Measurements from ENCODE around the gene CNTNAP5.
A peak's percentile ranks its signal among the peaks of the same experiment; 100 is the strongest.

Gene CNTNAP5

GRCh38 chr2:124308319-124309062 lies 283.4 kb downstream of the CNTNAP5 start:
- DNase-seq: no peak
- in situ Hi-C loops (cut with HindIII; ENCODE audit: low pct_ligation_motif_present, low pct_unique_long_range_greater_than_20kb, low sequenced_read_pairs): no loop called here

- in situ Hi-C loops (cut with HindIII; ENCODE audit: low pct_ligation_motif_present, low pct_unique_long_range_greater_than_20kb, low sequenced_read_pairs): no loop called here
- DNase-seq: no peak
These were observed 284.6 kb downstream of the CNTNAP5 start for GRCh38 chr2:124309563-124310138.

DNA sequence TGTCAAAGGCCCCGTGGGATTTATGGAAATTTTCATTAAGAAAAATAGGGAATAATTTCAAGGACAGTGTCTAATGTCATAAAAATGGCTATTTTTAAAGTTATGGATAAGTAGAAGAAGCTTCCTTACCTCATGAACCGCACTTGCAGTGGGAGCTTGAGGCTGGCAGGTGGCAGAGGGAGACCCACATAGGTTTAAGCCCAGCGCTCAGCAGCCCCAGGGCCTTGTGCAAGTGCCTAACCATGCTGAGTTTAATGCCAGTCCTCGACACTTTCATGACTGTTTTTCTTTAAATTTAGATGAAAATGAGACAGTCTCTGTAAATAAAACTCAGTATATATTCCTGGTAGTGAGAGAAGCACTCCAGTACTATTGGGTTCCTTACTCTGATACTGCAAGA lies 285.6 kb downstream of the CNTNAP5 start:
- in situ Hi-C loops (cut with HindIII; ENCODE audit: low pct_ligation_motif_present, low pct_unique_long_range_greater_than_20kb, low sequenced_read_pairs): no loop called here
- DNase-seq: no peak

GRCh38 chr2:124314084-124314483 lies 289.0 kb downstream of the CNTNAP5 start:
- DNase-seq: no peak
- in situ Hi-C loops (cut with HindIII; ENCODE audit: low pct_ligation_motif_present, low pct_unique_long_range_greater_than_20kb, low sequenced_read_pairs): no loop called here

DNA sequence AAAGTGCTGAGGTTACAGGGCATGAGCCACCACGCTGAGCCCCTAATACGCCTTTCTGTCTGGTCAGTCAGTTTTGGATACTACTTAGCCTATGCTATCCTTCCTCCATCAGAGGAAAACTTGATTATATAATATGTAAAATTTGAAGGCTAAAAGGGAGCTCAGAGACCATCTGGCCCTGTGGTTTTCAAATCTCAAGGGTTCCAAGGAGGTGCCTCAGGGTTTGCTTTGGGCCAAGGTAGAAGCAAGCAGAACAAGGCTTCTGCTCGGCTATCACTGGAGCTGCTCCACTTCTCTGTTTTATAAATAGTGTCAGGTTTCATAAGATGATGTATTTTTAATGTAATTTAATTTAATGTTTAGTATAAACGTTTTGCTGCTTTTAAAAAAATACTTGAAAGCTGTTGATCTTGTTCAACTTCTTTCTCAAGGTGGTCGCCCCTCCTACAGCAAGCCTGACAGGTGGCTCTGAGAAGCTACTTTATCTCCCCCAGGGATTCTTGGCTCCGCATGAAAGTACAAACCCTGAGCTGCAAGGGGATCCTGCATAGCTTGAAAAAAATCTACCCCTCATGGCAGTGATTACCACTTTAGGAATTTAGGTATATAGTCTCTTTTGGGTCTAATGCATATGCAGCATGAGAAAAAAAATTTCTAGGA lies 290.3 kb downstream of the CNTNAP5 start:
- in situ Hi-C loops (cut with HindIII; ENCODE audit: low pct_ligation_motif_present, low pct_unique_long_range_greater_than_20kb, low sequenced_read_pairs): no loop called here
- no peak for DNase-seq

DNA sequence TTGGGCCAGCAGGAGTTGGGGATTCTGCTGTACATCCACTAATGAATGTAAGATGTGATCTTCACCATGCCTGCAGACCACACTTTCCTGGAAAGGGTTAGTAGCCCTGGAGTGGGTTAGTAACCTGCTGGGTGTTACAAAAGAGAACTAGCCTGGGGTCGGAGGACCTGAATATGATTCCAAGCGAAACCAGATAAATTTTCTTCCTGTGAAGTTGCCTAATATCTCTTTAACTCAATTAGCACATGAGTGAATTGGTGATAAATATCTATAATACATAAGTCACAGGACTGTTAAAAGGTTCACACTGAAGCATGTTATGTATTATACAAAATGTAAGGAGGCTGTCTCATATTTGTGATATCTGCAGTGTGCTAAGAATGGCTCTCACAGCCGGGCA lies 291.0 kb downstream of the CNTNAP5 start:
- DNase-seq: no peak
- in situ Hi-C loops (cut with HindIII; ENCODE audit: low pct_ligation_motif_present, low pct_unique_long_range_greater_than_20kb, low sequenced_read_pairs): no loop called here

DNA sequence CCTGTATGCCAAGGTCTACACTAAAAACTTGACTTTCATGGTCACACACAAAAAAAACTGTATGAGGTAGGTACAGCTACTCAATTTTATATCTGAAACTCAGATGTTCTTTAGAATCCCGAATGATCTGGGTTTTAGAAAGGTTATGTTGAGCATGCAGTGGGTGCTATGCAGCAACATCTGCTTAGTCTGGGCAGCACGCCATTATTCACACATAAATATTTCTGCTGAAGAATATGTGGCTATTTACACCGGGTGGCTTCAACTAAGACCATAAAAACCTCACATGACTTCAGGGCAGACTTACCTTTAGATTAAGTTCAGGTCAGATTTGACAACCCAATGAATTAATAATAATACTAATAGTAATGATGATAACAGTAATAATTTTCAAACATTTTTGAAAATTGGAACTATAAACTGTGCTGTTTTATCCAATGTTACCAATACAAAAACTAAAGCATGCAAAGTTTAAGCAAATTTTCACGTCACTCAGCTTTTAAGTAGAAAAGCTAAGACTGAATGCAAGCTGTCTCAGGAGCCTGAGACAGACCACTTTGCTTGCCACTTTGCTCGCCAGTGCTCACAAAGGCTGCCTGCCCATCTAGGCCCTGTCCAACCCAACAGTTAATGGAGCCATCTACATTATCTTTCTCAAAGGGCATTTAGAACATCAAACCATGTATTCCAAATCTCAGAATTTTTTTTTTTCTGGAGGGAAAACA lies 292.0 kb downstream of the CNTNAP5 start:
- no peak for DNase-seq
- in situ Hi-C loops (cut with HindIII; ENCODE audit: low pct_ligation_motif_present, low pct_unique_long_range_greater_than_20kb, low sequenced_read_pairs): no loop called here

- DNase-seq: no peak
These were observed 292.5 kb downstream of the CNTNAP5 start for GRCh38 chr2:124317628-124318027.

GRCh38 chr2:124318913-124319312 lies 293.8 kb downstream of the CNTNAP5 start:
- no peak for DNase-seq
- in situ Hi-C loops (cut with HindIII; ENCODE audit: low pct_ligation_motif_present, low pct_unique_long_range_greater_than_20kb, low sequenced_read_pairs): no loop called here

More at GRCh38 chr2:124317628-124318027, 292.5 kb downstream of the CNTNAP5 start:
- in situ Hi-C loops (cut with HindIII; ENCODE audit: low pct_ligation_motif_present, low pct_unique_long_range_greater_than_20kb, low sequenced_read_pairs): no loop called here

DNA sequence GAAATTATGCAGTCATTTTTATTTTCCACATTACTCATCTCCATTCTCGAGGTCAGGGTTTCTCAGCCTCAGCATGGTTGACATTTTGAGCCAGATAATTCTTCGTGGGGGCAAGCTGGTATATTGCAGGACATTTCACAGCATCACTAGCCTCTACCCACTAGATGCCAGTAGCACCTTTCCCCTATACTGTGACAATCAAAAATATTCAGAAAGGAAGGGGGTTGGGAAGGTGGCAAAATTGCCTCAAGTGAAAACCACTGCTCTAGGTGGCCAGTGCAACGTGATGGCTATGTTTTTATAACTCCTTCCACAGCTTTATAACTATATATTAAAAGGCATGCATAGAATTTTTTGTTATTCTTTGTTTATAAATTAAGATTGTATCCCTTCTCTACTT lies 294.5 kb downstream of the CNTNAP5 start:
- in situ Hi-C loops (cut with HindIII; ENCODE audit: low pct_ligation_motif_present, low pct_unique_long_range_greater_than_20kb, low sequenced_read_pairs): no loop called here
- no peak for DNase-seq

GRCh38 chr2:124320051-124320688 lies 295.1 kb downstream of the CNTNAP5 start:
- DNase-seq: no peak
- in situ Hi-C loops (cut with HindIII; ENCODE audit: low pct_ligation_motif_present, low pct_unique_long_range_greater_than_20kb, low sequenced_read_pairs): no loop called here

- in situ Hi-C loops (cut with HindIII; ENCODE audit: low pct_ligation_motif_present, low pct_unique_long_range_greater_than_20kb, low sequenced_read_pairs): no loop called here
- DNase-seq: no peak
These were observed 298.2 kb downstream of the CNTNAP5 start for GRCh38 chr2:124323321-124323720.

GRCh38 chr2:124325667-124326440 lies 300.8 kb downstream of the CNTNAP5 start:
- in situ Hi-C loops (cut with HindIII; ENCODE audit: low pct_ligation_motif_present, low pct_unique_long_range_greater_than_20kb, low sequenced_read_pairs): no loop called here
- peak; percentile 28 for DNase-seq

- no peak for DNase-seq
These were observed 302.2 kb downstream of the CNTNAP5 start for GRCh38 chr2:124327303-124327702.

DNA sequence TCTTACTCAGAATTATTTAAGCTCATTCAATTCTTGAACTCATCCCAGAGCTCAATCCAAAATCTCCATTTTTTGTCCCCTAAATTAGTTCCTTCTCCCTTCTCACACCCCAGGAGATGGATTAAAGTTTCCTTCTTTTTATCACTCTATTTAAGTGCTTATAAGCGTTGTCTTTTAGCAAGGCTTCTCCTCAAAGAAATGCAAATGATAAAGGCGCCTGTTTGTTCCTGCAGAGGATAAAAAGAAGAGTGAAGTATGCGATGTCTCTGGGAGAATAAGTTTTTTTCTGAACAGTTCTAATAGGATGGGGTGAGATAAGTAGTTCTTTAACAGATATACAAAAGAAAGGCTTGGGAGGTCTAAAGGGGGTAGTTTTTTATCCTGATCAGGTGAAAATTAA lies 303.3 kb downstream of the CNTNAP5 start:
- no peak for DNase-seq
- in situ Hi-C loops (cut with HindIII; ENCODE audit: low pct_ligation_motif_present, low pct_unique_long_range_greater_than_20kb, low sequenced_read_pairs): no loop called here

More at GRCh38 chr2:124327303-124327702, 302.2 kb downstream of the CNTNAP5 start:
- in situ Hi-C loops (cut with HindIII; ENCODE audit: low pct_ligation_motif_present, low pct_unique_long_range_greater_than_20kb, low sequenced_read_pairs): no loop called here

GRCh38 chr2:124333784-124334183 lies 308.7 kb downstream of the CNTNAP5 start:
- in situ Hi-C loops (cut with HindIII; ENCODE audit: low pct_ligation_motif_present, low pct_unique_long_range_greater_than_20kb, low sequenced_read_pairs): no loop called here
- no peak for DNase-seq

- DNase-seq: no peak
- in situ Hi-C loops (cut with HindIII; ENCODE audit: low pct_ligation_motif_present, low pct_unique_long_range_greater_than_20kb, low sequenced_read_pairs): no loop called here
These were observed 310.0 kb downstream of the CNTNAP5 start for GRCh38 chr2:124335058-124335457.

DNA sequence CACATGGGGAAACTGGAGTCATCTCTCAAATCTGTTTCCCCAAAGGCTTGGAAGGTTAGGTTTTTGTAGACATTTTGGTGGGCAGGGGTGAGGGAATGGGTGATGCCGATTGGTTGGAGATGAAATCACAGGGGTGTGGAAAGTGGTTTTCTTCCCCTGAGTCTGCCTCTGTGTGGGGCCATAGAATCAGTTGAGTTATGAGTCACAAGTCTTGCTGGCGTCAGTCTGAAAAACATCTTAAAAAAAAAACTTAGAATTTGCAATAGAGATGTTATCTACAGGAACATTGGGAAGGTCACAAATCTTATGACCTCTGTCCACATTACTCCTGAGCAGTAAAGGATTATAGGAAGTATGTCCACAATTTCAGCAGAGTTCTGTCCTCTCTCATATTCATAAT lies 314.6 kb downstream of the CNTNAP5 start:
- in situ Hi-C loops (cut with HindIII; ENCODE audit: low pct_ligation_motif_present, low pct_unique_long_range_greater_than_20kb, low sequenced_read_pairs): no loop called here
- DNase-seq: no peak
